ENCODE results near the gene BLMH.

BLMH gene

GRCh38 chr17:30253312-30253711, 38.4 kb downstream of the BLMH start:
- Histone ChIP-seq H3K27me3 (ENCODE audit: control insufficient read depth in 5 of 5, insufficient read depth in 4 of 5, low read length in 5 of 5) (no peaks in the 10 kb centered on the region), H3K36me3 (ENCODE audit: control insufficient read depth in 5 of 5, insufficient read depth in 5 of 5, low read length in 5 of 5) (peaks cover 17 to 49% (median 28%) of the 10 kb centered on the region in 5 donors), H3K4me3 (ENCODE audit: low read depth in 1 of 5, low read length in 5 of 5) (no peak overlapping the region), H3K4me1 (ENCODE audit: control insufficient read depth in 5 of 5, insufficient read depth in 5 of 5, low read length in 5 of 5) (peaks cover 0 to 15% (median 12%) of the 10 kb centered on the region in 5 donors), H3K9me3 (ENCODE audit: control insufficient read depth in 5 of 5, low read length in 5 of 5) (no peaks in the 10 kb centered on the region), H3K27ac (ENCODE audit: low read depth, low read length) (no peak overlapping the region), H3K9ac (ENCODE audit: low read length in 5 of 5) (no peak overlapping the region)

- Histone ChIP-seq H3K9ac (ENCODE audit: low read length in 5 of 5) (no peak overlapping the region), H3K4me3 (ENCODE audit: low read depth in 1 of 5, low read length in 5 of 5) (no peak overlapping the region), H3K36me3 (ENCODE audit: control insufficient read depth in 5 of 5, insufficient read depth in 5 of 5, low read length in 5 of 5) (peaks cover 20 to 52% (median 34%) of the 10 kb centered on the region in 5 donors), H3K27me3 (ENCODE audit: control insufficient read depth in 5 of 5, insufficient read depth in 4 of 5, low read length in 5 of 5) (no peaks in the 10 kb centered on the region), H3K27ac (ENCODE audit: low read depth, low read length) (no peak overlapping the region), H3K9me3 (ENCODE audit: control insufficient read depth in 5 of 5, low read length in 5 of 5) (no peaks in the 10 kb centered on the region), H3K4me1 (ENCODE audit: control insufficient read depth in 5 of 5, insufficient read depth in 5 of 5, low read length in 5 of 5) (peaks cover 0 to 16% (median 12%) of the 10 kb centered on the region in 5 donors)
These were observed 39.8 kb downstream of the BLMH start for GRCh38 chr17:30251931-30252330.

- Histone ChIP-seq H3K27me3 (ENCODE audit: control insufficient read depth in 5 of 5, insufficient read depth in 4 of 5, low read length in 5 of 5) (no peaks in the 10 kb centered on the region), H3K9me3 (ENCODE audit: control insufficient read depth in 5 of 5, low read length in 5 of 5) (no peaks in the 10 kb centered on the region), H3K9ac (ENCODE audit: low read length in 5 of 5) (no peak overlapping the region), H3K4me1 (ENCODE audit: control insufficient read depth in 5 of 5, insufficient read depth in 5 of 5, low read length in 5 of 5) (peaks cover 0 to 13% (median 10%) of the 10 kb centered on the region in 5 donors), H3K27ac (ENCODE audit: low read depth, low read length) (no peak overlapping the region), H3K4me3 (ENCODE audit: low read depth in 1 of 5, low read length in 5 of 5) (no peak overlapping the region), H3K36me3 (ENCODE audit: control insufficient read depth in 5 of 5, insufficient read depth in 5 of 5, low read length in 5 of 5) (peaks cover 19 to 43% (median 32%) of the 10 kb centered on the region in 5 donors)
These were observed 42.3 kb downstream of the BLMH start for GRCh38 chr17:30249460-30249859.

- H3K4me1 ChIP-seq (ENCODE audit: control insufficient read depth in 5 of 5, insufficient read depth in 5 of 5, low read length in 5 of 5) = peaks cover 0 to 13% (median 10%) of the 10 kb centered on the region in 5 donors
- H3K9me3 ChIP-seq (ENCODE audit: control insufficient read depth in 5 of 5, low read length in 5 of 5) = no peaks in the 10 kb centered on the region
- no peak overlapping the region for H3K4me3 ChIP-seq (ENCODE audit: low read depth in 1 of 5, low read length in 5 of 5)
- H3K27me3 ChIP-seq (ENCODE audit: control insufficient read depth in 5 of 5, insufficient read depth in 4 of 5, low read length in 5 of 5) = no peaks in the 10 kb centered on the region
- no peak overlapping the region for H3K27ac ChIP-seq (ENCODE audit: low read depth, low read length)
- H3K36me3 ChIP-seq (ENCODE audit: control insufficient read depth in 5 of 5, insufficient read depth in 5 of 5, low read length in 5 of 5) = peaks cover 19 to 43% (median 32%) of the 10 kb centered on the region in 5 donors
- H3K9ac ChIP-seq (ENCODE audit: low read length in 5 of 5) = no peak overlapping the region
These were observed 43.0 kb downstream of the BLMH start for GRCh38 chr17:30248786-30249185.

- H3K4me3 ChIP-seq (ENCODE audit: low read depth in 1 of 5, low read length in 5 of 5) = no peak overlapping the region
These were observed 45.3 kb downstream of the BLMH start for GRCh38 chr17:30246460-30246859.

GRCh38 chr17:30244853-30245385, 46.8 kb downstream of the BLMH start:
- Histone ChIP-seq H3K27me3 (ENCODE audit: control insufficient read depth in 5 of 5, insufficient read depth in 4 of 5, low read length in 5 of 5) (no peaks in the 10 kb centered on the region), H3K4me3 (ENCODE audit: low read depth in 1 of 5, low read length in 5 of 5) (no peak overlapping the region), H3K36me3 (ENCODE audit: control insufficient read depth in 5 of 5, insufficient read depth in 5 of 5, low read length in 5 of 5) (peaks cover 15 to 30% (median 22%) of the 10 kb centered on the region in 5 donors), H3K27ac (ENCODE audit: low read depth, low read length) (no peak overlapping the region), H3K9me3 (ENCODE audit: control insufficient read depth in 5 of 5, low read length in 5 of 5) (no peaks in the 10 kb centered on the region), H3K9ac (ENCODE audit: low read length in 5 of 5) (no peak overlapping the region), H3K4me1 (ENCODE audit: control insufficient read depth in 5 of 5, insufficient read depth in 5 of 5, low read length in 5 of 5) (peaks cover 0 to 13% (median 8%) of the 10 kb centered on the region in 5 donors)

More at GRCh38 chr17:30246460-30246859, 45.3 kb downstream of the BLMH start:
- Histone ChIP-seq H3K9ac (ENCODE audit: low read length in 5 of 5) (no peak overlapping the region), H3K9me3 (ENCODE audit: control insufficient read depth in 5 of 5, low read length in 5 of 5) (no peaks in the 10 kb centered on the region), H3K27me3 (ENCODE audit: control insufficient read depth in 5 of 5, insufficient read depth in 4 of 5, low read length in 5 of 5) (no peaks in the 10 kb centered on the region), H3K27ac (ENCODE audit: low read depth, low read length) (no peak overlapping the region), H3K4me1 (ENCODE audit: control insufficient read depth in 5 of 5, insufficient read depth in 5 of 5, low read length in 5 of 5) (peaks cover 0 to 13% (median 8%) of the 10 kb centered on the region in 5 donors), H3K36me3 (ENCODE audit: control insufficient read depth in 5 of 5, insufficient read depth in 5 of 5, low read length in 5 of 5) (peaks cover 16 to 30% (median 22%) of the 10 kb centered on the region in 5 donors)

- H3K9ac ChIP-seq (ENCODE audit: low read length in 5 of 5) = no peak overlapping the region
- H3K36me3 ChIP-seq (ENCODE audit: control insufficient read depth in 5 of 5, insufficient read depth in 5 of 5, low read length in 5 of 5) = peaks cover 11 to 18% (median 14%) of the 10 kb centered on the region in 5 donors
- no peak overlapping the region for H3K27ac ChIP-seq (ENCODE audit: low read depth, low read length)
- peaks cover 0 to 6% (median 3%) of the 10 kb centered on the region in 5 donors for H3K4me1 ChIP-seq (ENCODE audit: control insufficient read depth in 5 of 5, insufficient read depth in 5 of 5, low read length in 5 of 5)
- H3K4me3 ChIP-seq (ENCODE audit: low read depth in 1 of 5, low read length in 5 of 5) = no peak overlapping the region
- no peaks in the 10 kb centered on the region for H3K9me3 ChIP-seq (ENCODE audit: control insufficient read depth in 5 of 5, low read length in 5 of 5)
- peaks cover under 1 to 8% (median 3%) of the 10 kb centered on the region in 5 donors for H3K27me3 ChIP-seq (ENCODE audit: control insufficient read depth in 5 of 5, insufficient read depth in 4 of 5, low read length in 5 of 5)
These were observed 48.2 kb downstream of the BLMH start for GRCh38 chr17:30243568-30243967.

- H3K27ac ChIP-seq (ENCODE audit: low read depth, low read length) = no peak overlapping the region
- peaks cover 5 to 13% (median 9%) of the 10 kb centered on the region in 5 donors for H3K36me3 ChIP-seq (ENCODE audit: control insufficient read depth in 5 of 5, insufficient read depth in 5 of 5, low read length in 5 of 5)
- H3K9ac ChIP-seq (ENCODE audit: low read length in 5 of 5) = no peak overlapping the region
- H3K4me1 ChIP-seq (ENCODE audit: control insufficient read depth in 5 of 5, insufficient read depth in 5 of 5, low read length in 5 of 5) = no peaks in the 10 kb centered on the region
- no peak overlapping the region for H3K4me3 ChIP-seq (ENCODE audit: low read depth in 1 of 5, low read length in 5 of 5)
- H3K27me3 ChIP-seq (ENCODE audit: control insufficient read depth in 5 of 5, insufficient read depth in 4 of 5, low read length in 5 of 5) = peaks cover 6 to 12% (median 9%) of the 10 kb centered on the region in 5 donors
- no peaks in the 10 kb centered on the region for H3K9me3 ChIP-seq (ENCODE audit: control insufficient read depth in 5 of 5, low read length in 5 of 5)
These were observed 48.7 kb downstream of the BLMH start for GRCh38 chr17:30243002-30243401.

- H3K27me3 ChIP-seq (ENCODE audit: control insufficient read depth in 5 of 5, insufficient read depth in 4 of 5, low read length in 5 of 5) = peaks cover 15 to 23% (median 19%) of the 10 kb centered on the region in 5 donors
- H3K9ac ChIP-seq (ENCODE audit: low read length in 5 of 5) = no peak overlapping the region
- no peaks in the 10 kb centered on the region for H3K36me3 ChIP-seq (ENCODE audit: control insufficient read depth in 5 of 5, insufficient read depth in 5 of 5, low read length in 5 of 5)
- no peak overlapping the region for H3K4me3 ChIP-seq (ENCODE audit: low read depth in 1 of 5, low read length in 5 of 5)
- H3K27ac ChIP-seq (ENCODE audit: low read depth, low read length) = no peak overlapping the region
- H3K4me1 ChIP-seq (ENCODE audit: control insufficient read depth in 5 of 5, insufficient read depth in 5 of 5, low read length in 5 of 5) = peaks cover 2 to 16% (median 13%) of the 10 kb centered on the region in 5 donors
- no peaks in the 10 kb centered on the region for H3K9me3 ChIP-seq (ENCODE audit: control insufficient read depth in 5 of 5, low read length in 5 of 5)
These were observed 50.7 kb downstream of the BLMH start for GRCh38 chr17:30241051-30241450.

- Histone ChIP-seq H3K4me1 (ENCODE audit: control insufficient read depth in 5 of 5, insufficient read depth in 5 of 5, low read length in 5 of 5) (peaks cover 2 to 25% (median 21%) of the 10 kb centered on the region in 5 donors), H3K27me3 (ENCODE audit: control insufficient read depth in 5 of 5, insufficient read depth in 4 of 5, low read length in 5 of 5) (peaks cover 20 to 31% (median 26%) of the 10 kb centered on the region in 5 donors), H3K9me3 (ENCODE audit: control insufficient read depth in 5 of 5, low read length in 5 of 5) (no peaks in the 10 kb centered on the region), H3K27ac (ENCODE audit: low read depth, low read length) (no peak overlapping the region), H3K36me3 (ENCODE audit: control insufficient read depth in 5 of 5, insufficient read depth in 5 of 5, low read length in 5 of 5) (no peaks in the 10 kb centered on the region), H3K9ac (ENCODE audit: low read length in 5 of 5) (no peak overlapping the region), H3K4me3 (ENCODE audit: low read depth in 1 of 5, low read length in 5 of 5) (no peak overlapping the region)
These were observed 51.6 kb downstream of the BLMH start for GRCh38 chr17:30240177-30240576.
